ENCODE data around the gene AGFG1.

GRCh38 chr2:227473806-227474205, 1.9 kb downstream of the AGFG1 start:
- no peak for TF ChIP-seq RARB (CRISPR knock-in tag; IDR thresholded peaks at IDR 0.05)
- TF ChIP-seq OSR1 (CRISPR knock-in tag; IDR thresholded peaks at IDR 0.05), result no peak
- no peak for TF ChIP-seq ZNF70 (CRISPR knock-in tag; IDR thresholded peaks at IDR 0.05)
- no peak for TF ChIP-seq PPARA (CRISPR knock-in tag; IDR thresholded peaks at IDR 0.05; ENCODE audit: borderline replicate concordance)
- TF ChIP-seq PATZ1 (CRISPR knock-in tag; IDR thresholded peaks at IDR 0.05; ENCODE audit: borderline replicate concordance), result no peak
- no peak for TF ChIP-seq ZNF8 (CRISPR knock-in tag; IDR thresholded peaks at IDR 0.05)
- no peak for TF ChIP-seq TSHZ2 (CRISPR knock-in tag; IDR thresholded peaks at IDR 0.05)
- no peak for TF ChIP-seq ZFP3 (CRISPR knock-in tag; IDR thresholded peaks at IDR 0.05)
